HepG2 (cell line): ENCODE results near the gene BCL11B. TPM values are rescaled to one million over a fixed set of nuclear protein-coding genes. Genes with fewer than 3 reads are reported as not detected.

Source experiments
- DNMT3B ChIP-seq: conservative IDR thresholded peaks from 2 replicates; pipeline ENCODE4 v1.6.1; 2016; ENCODE audit warnings: missing biosample characterization, control low read depth
- GLI4 ChIP-seq: sonication (generic); formaldehyde crosslinking; IDR thresholded peaks from 2 replicates; pipeline ENCODE4 v1.5.1; 2020; ENCODE audit warnings: missing genetic modification reagents, mild to moderate bottlenecking, moderate library complexity, borderline replicate concordance
- HOXA3 ChIP-seq: sonication (generic); formaldehyde crosslinking; IDR thresholded peaks from 2 replicates; pipeline ENCODE4 v1.5.0; 2020; ENCODE audit warnings: missing genetic modification reagents
- JDP2 ChIP-seq: sonication (generic); formaldehyde crosslinking; IDR thresholded peaks from 2 replicates; pipeline ENCODE4 v1.8.1; 2022; ENCODE audit warnings: missing genetic modification reagents, borderline replicate concordance
- KDM1A ChIP-seq: IDR thresholded peaks from 2 replicates; pipeline ENCODE4 v1.6.1; 2016; ENCODE audit warnings: missing compliant biosample characterization
- KDM2A ChIP-seq: sonication (generic); formaldehyde crosslinking; IDR thresholded peaks from 2 replicates; pipeline ENCODE4 v1.4.0; 2020; ENCODE audit warnings: low read depth, missing genetic modification reagents, borderline replicate concordance
- KLF16 ChIP-seq, 2 experiments: sonication (generic) in 1 of 2; formaldehyde crosslinking in 1 of 2; IDR thresholded peaks; 2 replicates each; pipeline versions ENCODE4 v1.6.1 to v1.8.0; 2016 to 2023; ENCODE audit warnings: missing genetic modification reagents in 2 of 2, missing compliant biosample characterization in 1 of 2
- MAF1 ChIP-seq: sonication (generic); formaldehyde crosslinking; IDR thresholded peaks from 2 replicates; pipeline ENCODE4 v1.5.0; 2020; ENCODE audit warnings: missing genetic modification reagents, borderline replicate concordance
- MLXIP ChIP-seq: sonication (generic); formaldehyde crosslinking; IDR thresholded peaks from 2 replicates; pipeline ENCODE4 v1.9.0; 2021; ENCODE audit warnings: missing genetic modification reagents, borderline replicate concordance
- NCOA1 ChIP-seq: sonication (generic); formaldehyde crosslinking; IDR thresholded peaks from 2 replicates; pipeline ENCODE4 v1.9.0; 2021; ENCODE audit warnings: missing genetic modification reagents
- NFIB ChIP-seq: sonication (generic); formaldehyde crosslinking; IDR thresholded peaks from 2 replicates; pipeline ENCODE4 v1.9.0; 2021; ENCODE audit warnings: missing genetic modification reagents, mild to moderate bottlenecking, borderline replicate concordance
- SKIL ChIP-seq: sonication (generic); formaldehyde crosslinking; IDR thresholded peaks from 2 replicates; pipeline ENCODE4 v1.8.0; 2022; ENCODE audit warnings: missing genetic modification reagents, mild to moderate bottlenecking, moderate library complexity, borderline replicate concordance
- TBL1XR1 ChIP-seq: fragments of 150-350 bp; IDR thresholded peaks from 2 replicates; pipeline ENCODE4 v1.6.1; 2014; ENCODE audit warnings: borderline replicate concordance, low read length; ENCODE audit not compliant: partially characterized antibody
- TERF1 ChIP-seq: sonication (generic); formaldehyde crosslinking; IDR thresholded peaks from 2 replicates; pipeline ENCODE4 v1.8.0; 2022; ENCODE audit warnings: mild to moderate bottlenecking, missing genetic modification reagents, moderate library complexity
- THAP11 ChIP-seq: IDR thresholded peaks from 2 replicates; pipeline ENCODE4 v1.6.1; 2016; ENCODE audit warnings: missing biosample characterization, missing genetic modification reagents
- polyA plus RNA-seq, 8 experiments: library from polyadenylated mRNA; depleted of rRNA in 3 of 8; stranded (reverse) in 7 of 8; unstranded in 1 of 8; fragments of >200 nt; fragmentation: Illumina TruSeq in 4 of 8; extraction: Trizol in 4 of 8; gene quantifications; 2 replicates each; pipeline versions ENCODE4 v1.2.1 to v1.2.3, GENCODE V29; 2011 to 2016; ENCODE audit warnings: low read depth in 4 of 8, missing spikeins in 1 of 8, mixed read lengths in 1 of 8; ENCODE audit not compliant: insufficient read depth in 1 of 8
- total RNA-seq, 5 experiments: library from RNA; depleted of rRNA; stranded (reverse); fragments of >200 nt; fragmentation: Illumina TruSeq; extraction: Trizol; gene quantifications; 2 replicates each; pipeline ENCODE4 v1.2.3, GENCODE V29; 2016; ENCODE audit warnings: low read depth in 1 of 5
- TF ChIP-seq, protein P1 (sequence below): IDR thresholded peaks from 2 replicates; pipeline ENCODE4 v1.6.1; 2016

Gene BCL11B
- total and polyA plus RNA-seq, 2 of the 13 experiments (the other 11 are each of a cell fraction or from before 2014, with no cell fraction given): not detected

GRCh38 chr14:99316281-99317163 is 44.5 kb upstream of the BCL11B start (continued):
- TF ChIP-seq SKIL (CRISPR knock-in tag): no peak
- TF ChIP-seq GLI4: no peak
- TF ChIP-seq, protein P1, sequence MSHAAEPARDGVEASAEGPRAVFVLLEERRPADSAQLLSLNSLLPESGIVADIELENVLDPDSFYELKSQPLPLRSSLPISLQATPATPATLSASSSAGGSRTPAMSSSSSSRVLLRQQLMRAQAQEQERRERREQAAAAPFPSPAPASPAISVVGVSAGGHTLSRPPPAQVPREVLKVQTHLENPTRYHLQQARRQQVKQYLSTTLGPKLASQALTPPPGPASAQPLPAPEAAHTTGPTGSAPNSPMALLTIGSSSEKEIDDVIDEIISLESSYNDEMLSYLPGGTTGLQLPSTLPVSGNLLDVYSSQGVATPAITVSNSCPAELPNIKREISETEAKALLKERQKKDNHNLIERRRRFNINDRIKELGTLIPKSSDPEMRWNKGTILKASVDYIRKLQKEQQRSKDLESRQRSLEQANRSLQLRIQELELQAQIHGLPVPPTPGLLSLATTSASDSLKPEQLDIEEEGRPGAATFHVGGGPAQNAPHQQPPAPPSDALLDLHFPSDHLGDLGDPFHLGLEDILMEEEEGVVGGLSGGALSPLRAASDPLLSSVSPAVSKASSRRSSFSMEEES (CRISPR knock-in tag): 0 out of 2 replicates have a peak, but pooled peaks have one; percentile 30
- TF ChIP-seq TERF1 (CRISPR knock-in tag): no peak
- TF ChIP-seq KLF16 (CRISPR knock-in tag; IDR thresholded peaks at IDR 0.05): 0 out of 4 replicates have a peak, but pooled peaks of 1 of the 2 experiments have one; percentile 15
- TF ChIP-seq DNMT3B (CRISPR knock-in tag): no peak
- no peak for TF ChIP-seq MAF1
- TF ChIP-seq KDM2A (CRISPR knock-in tag): 0 out of 2 replicates have a peak, but pooled peaks have one; percentile 17
- no peak for TF ChIP-seq NFIB
- no peak for TF ChIP-seq NCOA1 (CRISPR knock-in tag)
- peak; percentile 85; the same call in 1 of the 2 replicates for TF ChIP-seq HOXA3 (CRISPR knock-in tag)
- TF ChIP-seq JDP2 (CRISPR knock-in tag): no peak
- no peak for TF ChIP-seq TBL1XR1
- peak; percentile 63 for TF ChIP-seq THAP11 (CRISPR knock-in tag)
- 0 out of 2 replicates have a peak, but pooled peaks have one; percentile 54 for TF ChIP-seq MLXIP (CRISPR knock-in tag)
- TF ChIP-seq KDM1A (CRISPR knock-in tag): peak; percentile 90
